DMS79 (cell line): ENCODE data around the gene MACIR.
"Not testable (repeated sequence)": the region's sequence is repeated elsewhere in the genome, so short reads cannot be mapped to it uniquely, and the experiment has no call there.

Experiments used
- DNase-seq: peaks from one replicate; lab custom pipeline; 2025; lab: John Stamatoyannopoulos, UW

Gene MACIR

GRCh38 chr5:103258368-103258956 lies at the start of gene MACIR:
TSS of gene MACIR (plus strand) at chr5:103258763. CDS start at chr5:103275920, 17,157 bp downstream.
- DNase-seq = peak; percentile 76

- no peak for DNase-seq
These were observed 49.5 kb upstream of the MACIR start for GRCh38 chr5:103209065-103209464.

- DNase-seq = no peak
These were observed 47.6 kb upstream of the MACIR start for GRCh38 chr5:103210952-103211351.

- no peak for DNase-seq
These were observed 46.7 kb upstream of the MACIR start for GRCh38 chr5:103211576-103212561.

GRCh38 chr5:103216137-103216536 lies 42.4 kb upstream of the MACIR start:
- no peak for DNase-seq

- no peak for DNase-seq
These were observed 41.9 kb upstream of the MACIR start for GRCh38 chr5:103216697-103217096.

GRCh38 chr5:103217101-103217500 lies 41.5 kb upstream of the MACIR start:
- no peak for DNase-seq

- no peak for DNase-seq
These were observed 40.4 kb upstream of the MACIR start for GRCh38 chr5:103218164-103218563.

- not testable (repeated sequence) for DNase-seq
These were observed 39.5 kb upstream of the MACIR start for GRCh38 chr5:103219074-103219473.

- DNase-seq = no peak
These were observed 35.3 kb upstream of the MACIR start for GRCh38 chr5:103223031-103223955.

- DNase-seq = no peak
These were observed 34.3 kb upstream of the MACIR start for GRCh38 chr5:103224118-103224893.

- no peak for DNase-seq
These were observed 33.7 kb upstream of the MACIR start for GRCh38 chr5:103224894-103225246.

GRCh38 chr5:103228061-103228460 lies 30.5 kb upstream of the MACIR start:
- no peak for DNase-seq

GRCh38 chr5:103228588-103228987 lies 30.0 kb upstream of the MACIR start:
- DNase-seq = no peak

GRCh38 chr5:103232393-103232999 lies 26.1 kb upstream of the MACIR start:
- DNase-seq = no peak

- no peak for DNase-seq
These were observed 24.2 kb upstream of the MACIR start for GRCh38 chr5:103234239-103234975.

GRCh38 chr5:103235891-103236290 lies 22.7 kb upstream of the MACIR start:
- no peak for DNase-seq

GRCh38 chr5:103237778-103238177 lies 20.8 kb upstream of the MACIR start:
- DNase-seq = no peak

- DNase-seq = no peak
These were observed 14.9 kb upstream of the MACIR start for GRCh38 chr5:103243665-103244064.

- no peak for DNase-seq
These were observed 14.2 kb upstream of the MACIR start for GRCh38 chr5:103244398-103244797.
